ENCODE data around the gene CDK11B. TPM values are rescaled to one million over a fixed set of nuclear protein-coding genes. Genes with fewer than 3 reads are reported as not detected.

The CDK11B gene
- total RNA-seq, 2 donors from 2014 or later, result 17.7 to 19.1 TPM

DNA sequence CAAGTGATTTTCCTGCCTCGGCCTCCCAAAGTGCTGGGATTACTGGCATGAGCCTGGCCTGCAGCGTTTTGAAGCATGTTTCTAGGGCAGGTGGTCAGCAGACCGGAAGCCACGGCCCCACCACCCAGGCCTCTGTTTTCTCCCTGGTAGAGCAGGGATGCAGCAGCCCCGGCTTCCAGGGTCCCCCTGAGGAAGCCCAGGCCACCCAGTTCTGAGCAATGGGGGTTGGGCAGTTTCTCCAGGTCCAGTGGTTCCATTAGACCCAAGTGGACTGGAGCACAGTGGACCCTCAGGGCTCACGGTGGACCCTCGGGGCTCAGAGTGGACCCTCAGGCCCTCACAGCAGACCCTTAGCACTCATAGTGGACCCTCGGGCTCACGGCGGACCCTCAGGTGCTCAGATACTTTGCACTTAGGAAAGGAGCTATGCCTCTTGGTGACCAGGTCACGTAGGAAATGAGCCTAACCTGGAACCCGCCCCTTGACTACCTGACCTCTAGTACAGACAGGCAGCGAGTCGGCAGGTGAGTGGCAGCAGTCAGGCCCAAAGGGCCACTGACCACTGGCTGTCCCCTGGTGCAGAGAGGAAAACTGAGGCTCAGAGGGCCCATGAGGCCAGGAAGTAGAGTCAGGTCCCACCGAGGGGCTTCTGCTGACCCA is 54.3 kb downstream of the CDK11B start:
- H3K27me3 ChIP-seq (replicated peaks; ENCODE audit: insufficient read depth), result no peaks in the 10 kb centered on the region
- H3K4me1 ChIP-seq (ENCODE audit: control insufficient read depth in 1 of 2, low read depth in 2 of 2), result peaks cover 0 to 8% of the 10 kb centered on the region in 2 donors
- H3K27ac ChIP-seq, result no peak overlapping the region
- TF ChIP-seq, protein P1, sequence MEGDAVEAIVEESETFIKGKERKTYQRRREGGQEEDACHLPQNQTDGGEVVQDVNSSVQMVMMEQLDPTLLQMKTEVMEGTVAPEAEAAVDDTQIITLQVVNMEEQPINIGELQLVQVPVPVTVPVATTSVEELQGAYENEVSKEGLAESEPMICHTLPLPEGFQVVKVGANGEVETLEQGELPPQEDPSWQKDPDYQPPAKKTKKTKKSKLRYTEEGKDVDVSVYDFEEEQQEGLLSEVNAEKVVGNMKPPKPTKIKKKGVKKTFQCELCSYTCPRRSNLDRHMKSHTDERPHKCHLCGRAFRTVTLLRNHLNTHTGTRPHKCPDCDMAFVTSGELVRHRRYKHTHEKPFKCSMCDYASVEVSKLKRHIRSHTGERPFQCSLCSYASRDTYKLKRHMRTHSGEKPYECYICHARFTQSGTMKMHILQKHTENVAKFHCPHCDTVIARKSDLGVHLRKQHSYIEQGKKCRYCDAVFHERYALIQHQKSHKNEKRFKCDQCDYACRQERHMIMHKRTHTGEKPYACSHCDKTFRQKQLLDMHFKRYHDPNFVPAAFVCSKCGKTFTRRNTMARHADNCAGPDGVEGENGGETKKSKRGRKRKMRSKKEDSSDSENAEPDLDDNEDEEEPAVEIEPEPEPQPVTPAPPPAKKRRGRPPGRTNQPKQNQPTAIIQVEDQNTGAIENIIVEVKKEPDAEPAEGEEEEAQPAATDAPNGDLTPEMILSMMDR (IDR thresholded peaks at IDR 0.05), result no peak
- ATAC-seq (ENCODE audit: insufficient number of reproducible peaks, low FRiP score, low read depth) (no peak), DNase-seq (ENCODE audit: low spot score) (no peak)
- H3K4me3 ChIP-seq, result no peak overlapping the region
- no peaks in the 10 kb centered on the region for H3K36me3 ChIP-seq
- no peaks in the 10 kb centered on the region for H3K9me3 ChIP-seq

GRCh38 chr1:1603671-1604373 is 55.0 kb downstream of the CDK11B start:
- Histone ChIP-seq H3K36me3 (no peaks in the 10 kb centered on the region), H3K4me3 (no peak overlapping the region), H3K9me3 (no peaks in the 10 kb centered on the region), H3K4me1 (ENCODE audit: control insufficient read depth in 1 of 2, low read depth in 2 of 2) (peaks cover 0 to 8% of the 10 kb centered on the region in 2 donors), H3K27ac (no peak overlapping the region), H3K27me3 (replicated peaks; ENCODE audit: insufficient read depth) (no peaks in the 10 kb centered on the region)
- TF ChIP-seq, protein P1 (IDR thresholded peaks at IDR 0.05), result no peak
- ATAC-seq (ENCODE audit: insufficient number of reproducible peaks, low FRiP score, low read depth) (no peak), DNase-seq (ENCODE audit: low spot score) (no peak)

- Histone ChIP-seq H3K4me3 (no peak overlapping the region), H3K4me1 (ENCODE audit: control insufficient read depth in 1 of 2, low read depth in 2 of 2) (peaks cover 0 to 8% of the 10 kb centered on the region in 2 donors), H3K27ac (no peak overlapping the region), H3K27me3 (replicated peaks; ENCODE audit: insufficient read depth) (no peaks in the 10 kb centered on the region), H3K36me3 (no peaks in the 10 kb centered on the region), H3K9me3 (no peaks in the 10 kb centered on the region)
- no peak for DNase-seq (ENCODE audit: low spot score)
- TF ChIP-seq, protein P1 (IDR thresholded peaks at IDR 0.05), result no peak
- no peak for ATAC-seq (ENCODE audit: insufficient number of reproducible peaks, low FRiP score, low read depth)
Observed at GRCh38 chr1:1602968-1603506, 55.8 kb downstream of the CDK11B start.

- Histone ChIP-seq H3K4me3 (no peak overlapping the region), H3K9me3 (no peaks in the 10 kb centered on the region), H3K27me3 (replicated peaks; ENCODE audit: insufficient read depth) (no peaks in the 10 kb centered on the region), H3K27ac (no peak overlapping the region), H3K36me3 (no peaks in the 10 kb centered on the region), H3K4me1 (ENCODE audit: control insufficient read depth in 1 of 2, low read depth in 2 of 2) (peaks cover 0 to 14% of the 10 kb centered on the region in 2 donors)
- DNase-seq (ENCODE audit: low spot score) (no peak), ATAC-seq (ENCODE audit: insufficient number of reproducible peaks, low FRiP score, low read depth) (no peak)
- TF ChIP-seq, protein P1 (IDR thresholded peaks at IDR 0.05), result no peak
Observed at GRCh38 chr1:1602304-1602967, 56.4 kb downstream of the CDK11B start.

Data from thoracic aorta (tissue), 2 donors.